Activated T-helper 1 cell treated with anti-CD3 and anti-CD28 coated beads, Interleukin-12 subunit alpha, Interleukin-12 subunit beta, Interleukin-2, Interleukin-4 antibody, amounts not matched to agents 30 ng/mL and 10 ng/mL and 1 ng/mL, durations not matched to agents 14 hours and 24 hours and 36 hours (primary cell): ENCODE results near the gene CPNE1. TPM values are rescaled to one million over a fixed set of nuclear protein-coding genes. Genes with fewer than 3 reads are reported as not detected.
"Not testable (repeated sequence)": the region's sequence is repeated elsewhere in the genome, so short reads cannot be mapped to it uniquely, and the experiment has no call there.

ENCODE experiments used
- DNase-seq: peaks from one replicate; pipeline ENCODE4 v3.0.0; 2021; ENCODE audit warnings: low spot score
- H3K27ac Mint-ChIP-seq: one replicate; pipeline ENCODE4 v1.8.0; 2021; ENCODE audit warnings: mild to moderate bottlenecking, mixed read lengths
- H3K27me3 Mint-ChIP-seq: one replicate; pipeline ENCODE4 v1.8.0; 2022; ENCODE audit warnings: mild to moderate bottlenecking, moderate library complexity, mixed read lengths; ENCODE audit not compliant: insufficient read depth
- H3K36me3 Mint-ChIP-seq: one replicate; pipeline ENCODE4 v1.8.0; 2021; ENCODE audit warnings: low read depth, mixed read lengths
- H3K4me1 Mint-ChIP-seq: one replicate; pipeline ENCODE4 v1.8.0; 2021; ENCODE audit warnings: low read depth, mixed read lengths
- H3K4me3 Mint-ChIP-seq: one replicate; pipeline ENCODE4 v1.8.0; 2021; ENCODE audit warnings: mild to moderate bottlenecking, moderate library complexity, mixed read lengths
- H3K9me3 Mint-ChIP-seq: one replicate; pipeline ENCODE4 v1.8.0; 2021; ENCODE audit warnings: mixed read lengths
- intact Hi-C: fragments of 100-400 bp; cut with micrococcal nuclease; formaldehyde crosslinking; loops from one replicate; pipeline ENCODE4 v1.15.1; 2024
- total RNA-seq: library from RNA; stranded (reverse); gene quantifications from 2 replicates; pipeline ENCODE4 v1.2.3, GENCODE V29; 2022

The CPNE1 gene
- total RNA-seq: 304 and 308 TPM in 2 replicates

DNA sequence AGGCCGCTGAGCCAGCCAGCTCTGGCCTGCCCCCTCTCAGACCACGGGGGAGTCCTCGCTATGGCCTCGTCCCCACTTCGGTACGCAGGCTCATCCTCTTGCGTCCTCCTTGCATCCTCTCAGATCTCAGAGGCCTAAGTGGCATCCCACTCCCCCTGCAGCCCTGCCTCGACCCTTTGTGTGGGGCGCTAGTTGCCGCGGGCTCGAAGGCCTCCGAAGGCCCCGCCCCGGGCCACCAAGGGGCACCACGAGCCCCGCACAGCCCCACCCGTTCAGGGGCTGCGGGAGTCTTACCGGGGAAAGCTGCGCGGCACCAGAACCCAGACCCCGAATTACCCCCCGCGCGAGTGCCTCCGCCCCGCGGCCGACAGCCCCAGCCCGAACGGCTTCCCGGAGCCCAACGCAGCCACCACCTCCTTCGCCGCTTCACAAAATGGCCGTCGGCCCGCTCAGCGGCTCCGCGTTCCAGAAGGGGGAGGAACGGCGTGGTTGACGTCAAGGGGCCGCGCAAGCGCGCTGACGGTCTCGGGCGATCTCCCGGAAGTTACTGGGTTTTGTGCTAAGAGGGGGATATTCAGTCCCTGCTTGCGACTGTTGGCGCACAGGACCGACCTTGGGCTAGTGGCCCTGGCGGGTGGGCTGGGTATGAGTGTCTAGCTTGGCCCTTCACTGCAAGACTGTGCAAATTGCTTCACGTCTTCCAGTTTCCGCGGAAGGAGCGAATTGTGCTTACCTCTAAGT is at the start of gene CPNE1, which contains the start of gene RBM12:
Gene CPNE1, minus strand, starts transcription at position 435 of the 741 bp plus-strand sequence. CDS start 31,977 bp downstream, outside the sequence.
Gene RBM12, minus strand, starts transcription at position 435 of the 741 bp plus-strand sequence. CDS start 9,578 bp downstream, outside the sequence.
- Mint-ChIP-seq H3K27ac (peak within 1 kb of the TSS; percentile 99), H3K36me3 (peaks cover 29% of the 10 kb centered on the region), H3K9me3 (no peaks in the 10 kb centered on the region), H3K4me3 (peak within 1 kb of the TSS; percentile 95), H3K4me1 (peaks cover 48% of the 10 kb centered on the region), H3K27me3 (no peaks in the 10 kb centered on the region)
- peak; percentile 91 for DNase-seq
- intact Hi-C loops: loop anchor here (1.0 to 10.0 kb wide), 8 partner anchors 35 to 798 kb away; partner anchors contain the start of genes CEP250, ERGIC3, NFS1 and RBM39

DNA sequence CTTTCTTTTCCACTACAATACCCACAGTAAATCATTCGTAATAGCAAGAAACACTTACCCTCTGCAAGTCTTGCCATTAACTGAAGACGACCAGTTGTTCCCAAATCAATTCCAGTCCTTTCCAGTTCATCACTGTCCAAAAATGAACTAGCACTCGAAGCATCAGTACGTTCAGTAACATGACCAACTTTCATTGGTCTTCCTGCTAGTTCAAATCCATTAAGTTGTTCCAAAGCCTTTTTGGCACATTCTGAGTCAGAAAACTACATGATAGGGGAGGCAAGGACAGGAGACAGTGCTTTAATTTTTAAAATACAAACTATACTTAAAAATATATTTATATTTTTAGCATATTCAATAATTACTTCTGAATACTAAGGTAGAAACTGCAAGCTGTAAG is 49.4 kb upstream of the CPNE1 start:
- H3K27me3 Mint-ChIP-seq: no peaks in the 10 kb centered on the region
- H3K9me3 Mint-ChIP-seq: no peaks in the 10 kb centered on the region
- no peak overlapping the region for H3K27ac Mint-ChIP-seq
- peaks cover 47% of the 10 kb centered on the region for H3K36me3 Mint-ChIP-seq
- peaks cover 38% of the 10 kb centered on the region for H3K4me1 Mint-ChIP-seq
- no peak for DNase-seq
- intact Hi-C loops: no loop called here
- no peak overlapping the region for H3K4me3 Mint-ChIP-seq

DNA sequence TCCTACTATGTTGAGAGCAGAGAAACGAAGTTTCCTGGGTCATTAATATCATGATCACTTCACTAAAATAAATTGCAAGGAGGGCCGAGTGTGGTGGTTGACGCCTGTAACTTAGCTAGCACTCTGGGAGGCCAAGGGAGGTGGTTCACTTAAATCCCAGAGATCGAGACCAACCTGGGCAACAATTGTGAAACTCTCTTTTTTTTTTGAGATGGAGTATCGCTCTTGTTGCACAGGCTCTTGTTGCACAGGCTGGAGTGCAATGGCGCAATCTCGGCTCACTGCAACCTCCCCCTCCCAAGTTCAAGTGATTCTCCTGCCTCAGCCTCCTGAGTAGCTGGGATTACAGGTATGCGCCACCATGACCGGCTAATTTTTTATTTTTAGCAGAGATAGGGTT is 48.4 kb upstream of the CPNE1 start:
- H3K27ac Mint-ChIP-seq, H3K4me3 Mint-ChIP-seq, H3K27me3 Mint-ChIP-seq, H3K9me3 Mint-ChIP-seq, DNase-seq: not testable (repeated sequence)
- H3K36me3 Mint-ChIP-seq: peaks cover 48% of the 10 kb centered on the region
- H3K4me1 Mint-ChIP-seq: peaks cover 38% of the 10 kb centered on the region
- intact Hi-C loops: loop anchor here (2.0 kb wide), 1 partner anchor 14 kb away; the partner anchor contains the start of genes NFS1 and ROMO1

DNA sequence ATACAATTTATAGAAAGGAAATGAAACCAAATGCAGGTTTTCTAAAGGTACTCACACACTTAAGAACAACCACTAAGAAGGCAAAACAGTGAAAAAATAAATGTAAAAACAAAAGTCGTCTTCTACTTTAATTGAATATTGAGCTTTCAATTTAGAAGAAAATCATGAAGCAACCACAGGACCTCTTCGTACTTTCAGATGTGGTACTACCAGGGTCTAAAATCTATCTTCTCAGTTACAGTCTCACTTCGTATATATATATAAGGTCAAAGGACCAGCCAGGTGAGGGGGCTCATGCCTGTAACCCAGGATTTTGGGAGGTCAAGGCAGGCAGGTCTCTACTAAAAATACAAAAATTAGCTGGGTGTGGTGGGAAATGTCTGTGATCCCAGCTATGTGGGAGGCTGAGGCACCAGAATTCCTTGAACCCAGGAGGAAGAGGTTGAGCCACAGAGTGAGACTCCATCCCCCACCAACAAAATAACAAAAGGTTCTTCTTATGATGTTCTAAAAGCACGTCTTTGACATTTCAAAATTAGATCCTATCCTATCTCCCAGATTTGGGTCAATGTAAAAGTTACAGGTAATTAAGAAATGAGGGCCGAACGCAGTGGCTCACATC is 47.0 kb upstream of the CPNE1 start:
- no peaks in the 10 kb centered on the region for H3K27me3 Mint-ChIP-seq
- DNase-seq: no peak
- peak overlapping the region; percentile 68 for H3K27ac Mint-ChIP-seq
- intact Hi-C loops: loop anchor here (2.0 kb wide), 2 partner anchors 13 kb away; partner anchors contain the start of genes NFS1 and ROMO1
- H3K9me3 Mint-ChIP-seq: no peaks in the 10 kb centered on the region
- peaks cover 45% of the 10 kb centered on the region for H3K36me3 Mint-ChIP-seq
- H3K4me1 Mint-ChIP-seq: peaks cover 38% of the 10 kb centered on the region
- H3K4me3 Mint-ChIP-seq: peak overlapping the region; percentile 42

DNA sequence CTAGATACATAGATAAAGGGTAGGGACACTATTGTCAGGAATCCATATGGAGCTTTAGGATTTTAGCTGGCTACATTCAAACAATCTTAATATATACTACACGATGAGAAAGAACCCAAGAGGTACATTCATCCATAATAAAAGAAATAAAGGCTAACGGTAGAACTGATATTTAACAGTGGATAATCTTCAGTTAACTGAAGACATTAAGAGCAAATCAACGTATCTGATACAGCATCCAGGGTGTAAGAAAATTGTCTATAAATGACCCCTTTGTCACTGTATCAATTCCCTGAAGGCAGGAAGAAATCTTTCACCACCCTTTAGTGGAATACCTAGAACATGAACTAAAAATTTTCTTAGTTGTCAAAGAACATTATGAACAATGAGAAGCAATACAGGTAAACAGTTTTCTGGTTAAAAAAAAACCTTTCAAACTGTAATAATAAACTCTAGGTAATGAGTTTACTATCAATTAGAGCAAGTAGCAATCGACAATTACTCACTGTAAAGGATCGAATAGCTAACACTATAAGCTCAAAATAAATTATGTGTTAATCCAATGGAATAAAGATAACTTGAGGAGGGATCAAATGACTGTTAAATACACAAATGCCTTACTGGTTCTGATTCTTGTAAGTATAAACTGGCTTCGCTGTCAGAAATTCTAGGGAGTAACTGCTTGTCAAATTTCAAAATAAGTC is 46.3 kb upstream of the CPNE1 start:
- intact Hi-C loops: loop anchor here (2.0 kb wide), 1 partner anchor 14 kb away; no protein-coding TSS in a partner anchor
- peak overlapping the region; percentile 68 for H3K27ac Mint-ChIP-seq
- H3K4me3 Mint-ChIP-seq: peak overlapping the region; percentile 42
- no peaks in the 10 kb centered on the region for H3K27me3 Mint-ChIP-seq
- DNase-seq: no peak
- peaks cover 45% of the 10 kb centered on the region for H3K36me3 Mint-ChIP-seq
- H3K9me3 Mint-ChIP-seq: no peaks in the 10 kb centered on the region
- H3K4me1 Mint-ChIP-seq: peaks cover 38% of the 10 kb centered on the region

DNA sequence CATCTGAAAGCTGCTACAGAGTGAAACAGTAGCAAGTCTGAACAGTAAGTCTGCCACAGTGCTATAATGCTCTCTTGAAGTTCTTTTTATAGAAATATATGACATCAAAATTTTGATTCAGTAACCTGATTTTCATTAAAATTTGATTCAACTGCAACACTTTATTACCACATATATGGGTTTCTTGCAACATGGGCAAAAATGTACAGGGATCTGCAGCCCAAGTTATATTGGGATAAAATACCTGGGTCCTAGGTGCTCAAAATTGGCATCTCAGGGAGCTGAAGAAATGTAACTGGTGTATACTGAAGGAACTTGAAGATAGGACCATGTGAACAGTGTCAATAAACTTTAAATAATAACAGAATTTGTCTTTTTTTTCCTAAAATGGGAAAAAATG is 45.3 kb upstream of the CPNE1 start:
- no peak for DNase-seq
- H3K27ac Mint-ChIP-seq: no peak overlapping the region
- H3K9me3 Mint-ChIP-seq: no peaks in the 10 kb centered on the region
- H3K4me3 Mint-ChIP-seq: no peak overlapping the region
- H3K4me1 Mint-ChIP-seq: peaks cover 30% of the 10 kb centered on the region
- intact Hi-C loops: loop anchor here (2.0 kb wide), 1 partner anchor 15 kb away; no protein-coding TSS in a partner anchor
- H3K27me3 Mint-ChIP-seq: no peaks in the 10 kb centered on the region
- H3K36me3 Mint-ChIP-seq: peaks cover 46% of the 10 kb centered on the region

DNA sequence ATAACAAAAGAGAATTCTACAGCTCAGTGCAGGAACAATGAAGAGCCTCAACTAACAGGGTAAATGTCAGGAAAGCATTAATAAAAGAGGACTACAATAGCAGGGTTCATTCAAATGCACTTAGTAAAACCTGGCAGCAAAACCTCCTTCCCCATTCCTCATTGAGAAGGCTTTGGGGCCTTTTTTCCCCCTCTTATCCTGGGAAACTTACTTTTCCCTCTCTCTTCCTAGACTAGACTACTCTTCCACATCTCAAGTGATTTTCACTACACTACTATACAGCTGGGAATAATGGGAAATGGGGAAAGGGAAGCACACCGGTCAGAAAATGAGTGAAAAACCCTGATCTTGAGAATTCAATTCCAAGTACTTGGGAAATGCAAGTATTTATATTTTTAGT is 44.6 kb upstream of the CPNE1 start:
- Mint-ChIP-seq H3K4me1 (peaks cover 26% of the 10 kb centered on the region), H3K9me3 (no peaks in the 10 kb centered on the region), H3K27ac (peak overlapping the region; percentile 76), H3K4me3 (no peak overlapping the region), H3K27me3 (no peaks in the 10 kb centered on the region), H3K36me3 (peaks cover 53% of the 10 kb centered on the region)
- no peak for DNase-seq
- intact Hi-C loops: no loop called here

DNA sequence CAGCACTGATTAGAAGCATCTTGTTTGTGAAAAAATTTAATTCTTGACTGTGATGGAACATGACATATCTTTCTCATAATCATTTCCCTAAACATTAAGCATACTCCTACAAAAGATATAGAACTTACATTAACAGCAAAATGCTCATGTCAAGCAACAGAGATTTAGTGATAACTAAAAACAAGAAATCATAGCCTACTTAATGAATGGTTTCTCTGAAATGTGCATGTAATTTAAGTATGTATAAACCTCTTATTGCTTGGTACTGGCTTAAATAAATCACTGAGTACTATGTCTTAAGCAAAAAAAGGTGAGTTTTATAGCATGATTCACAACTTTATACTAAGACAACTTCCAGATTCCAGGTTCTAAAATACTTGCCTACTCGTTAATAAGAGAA is 43.8 kb upstream of the CPNE1 start:
- Mint-ChIP-seq H3K27ac (no peak overlapping the region), H3K36me3 (peaks cover 57% of the 10 kb centered on the region), H3K4me1 (peaks cover 25% of the 10 kb centered on the region), H3K9me3 (no peaks in the 10 kb centered on the region), H3K4me3 (no peak overlapping the region), H3K27me3 (no peaks in the 10 kb centered on the region)
- no peak for DNase-seq
- intact Hi-C loops: no loop called here

DNA sequence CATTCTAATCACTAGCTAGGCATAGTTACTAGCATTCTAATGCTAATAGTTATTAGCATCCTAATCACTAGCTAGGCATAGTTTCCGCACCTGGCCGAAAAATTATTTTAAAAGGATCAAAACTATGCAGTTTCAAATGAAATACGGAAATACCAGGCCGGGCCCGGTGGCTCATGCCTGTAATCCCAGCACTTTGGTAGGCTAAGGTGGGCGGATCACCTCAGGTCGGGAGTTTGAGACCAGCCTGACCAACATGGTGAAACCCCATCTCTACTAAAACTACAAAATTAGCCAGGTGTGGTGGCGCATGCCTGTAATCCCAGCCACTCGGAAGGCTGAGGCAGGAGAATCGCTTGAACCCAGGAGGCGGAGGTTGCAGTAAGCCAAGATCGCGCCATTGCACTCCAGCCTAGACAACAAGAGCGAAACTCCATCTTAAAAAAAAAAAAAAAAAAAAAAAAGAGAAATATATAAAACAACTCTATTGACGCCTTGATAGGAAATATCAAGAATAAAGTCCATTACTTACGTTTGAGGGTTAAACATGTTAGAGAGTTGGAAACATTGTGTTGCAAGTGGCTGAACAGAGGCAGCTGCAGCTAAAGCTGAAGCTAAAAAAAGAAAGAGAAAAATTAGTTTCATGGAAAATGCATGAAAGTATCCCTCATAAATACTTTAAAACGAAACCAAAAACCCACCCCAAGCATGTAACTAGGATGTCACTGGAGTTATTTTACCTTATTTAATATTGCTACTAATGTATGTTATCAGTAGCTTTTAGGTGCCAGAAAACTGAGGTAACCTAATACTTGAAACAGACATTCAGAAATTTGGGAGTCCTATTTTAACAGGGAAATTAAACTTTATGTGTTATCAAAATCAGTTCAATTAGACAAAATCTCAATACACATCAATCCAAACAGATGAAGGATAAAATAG is 42.2 kb upstream of the CPNE1 start:
- H3K9me3 Mint-ChIP-seq, H3K27ac Mint-ChIP-seq, H3K4me3 Mint-ChIP-seq, H3K27me3 Mint-ChIP-seq, DNase-seq, intact Hi-C loops: not testable (repeated sequence)
- Mint-ChIP-seq H3K36me3 (peaks cover 63% of the 10 kb centered on the region), H3K4me1 (peaks cover 19% of the 10 kb centered on the region)

DNA sequence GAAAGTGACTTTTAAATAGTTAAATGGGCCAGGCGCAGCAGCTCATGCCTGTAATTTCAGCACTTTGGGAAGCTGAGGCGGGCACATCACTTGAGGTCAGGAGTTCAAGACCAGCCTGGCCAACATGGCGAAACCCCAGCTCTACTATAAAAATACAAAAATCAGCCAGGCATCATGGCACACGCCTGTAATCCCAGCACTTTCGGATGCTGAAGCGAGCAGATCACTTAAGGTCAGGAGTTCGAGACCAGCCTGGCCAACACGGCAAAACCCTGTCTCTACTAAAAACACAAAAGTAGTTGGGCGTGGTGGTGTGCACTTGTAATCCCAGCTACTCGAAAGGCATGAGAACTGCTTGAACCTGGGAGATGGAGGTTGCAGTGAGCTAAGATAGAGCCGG is 41.2 kb upstream of the CPNE1 start:
- intact Hi-C loops, DNase-seq, H3K27me3 Mint-ChIP-seq, H3K4me3 Mint-ChIP-seq, H3K27ac Mint-ChIP-seq, H3K9me3 Mint-ChIP-seq: not testable (repeated sequence)
- Mint-ChIP-seq H3K36me3 (peaks cover 55% of the 10 kb centered on the region), H3K4me1 (peaks cover 12% of the 10 kb centered on the region)

DNA sequence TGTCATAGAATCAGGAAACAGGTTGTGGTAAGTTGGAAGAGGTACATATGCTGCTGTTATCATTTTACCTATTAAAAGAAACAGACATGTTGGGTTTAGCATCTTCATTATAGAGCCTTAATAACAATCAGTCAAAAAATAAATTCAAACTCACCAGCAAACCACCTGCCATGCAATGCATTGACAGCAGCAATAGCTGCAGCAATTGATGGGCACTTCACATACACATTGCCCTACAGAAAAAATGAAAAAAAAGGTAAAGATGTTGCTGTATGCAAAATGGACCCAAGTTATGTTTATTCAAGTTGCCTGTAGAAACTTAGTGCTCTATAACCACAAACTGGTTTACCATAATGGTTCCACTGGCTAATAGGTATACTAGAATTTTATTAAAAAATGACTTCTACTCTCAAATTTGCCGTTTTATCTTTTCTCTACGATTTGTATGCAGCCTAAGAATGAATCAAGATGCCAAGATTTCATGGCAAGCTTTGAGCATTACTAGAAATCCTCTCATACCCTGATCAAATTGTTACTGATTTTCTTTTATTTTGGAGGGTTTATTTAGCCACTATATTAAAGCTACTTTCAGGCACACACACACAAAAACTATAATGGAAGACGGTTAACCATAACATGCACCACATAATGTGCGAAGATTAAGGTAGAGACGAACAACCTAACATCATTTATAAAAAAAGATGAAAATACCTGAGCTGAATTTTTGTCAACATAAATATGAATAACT is 40.0 kb upstream of the CPNE1 start:
- DNase-seq: no peak
- peak overlapping the region; percentile 23 for H3K27ac Mint-ChIP-seq
- H3K4me1 Mint-ChIP-seq: peaks cover 20% of the 10 kb centered on the region
- intact Hi-C loops: no loop called here
- no peak overlapping the region for H3K4me3 Mint-ChIP-seq
- H3K36me3 Mint-ChIP-seq: peaks cover 51% of the 10 kb centered on the region
- no peaks in the 10 kb centered on the region for H3K9me3 Mint-ChIP-seq
- H3K27me3 Mint-ChIP-seq: no peaks in the 10 kb centered on the region
